ENCODE results near the gene CHST8. TPM values are rescaled to one million over a fixed set of nuclear protein-coding genes. Genes with fewer than 3 reads are reported as not detected.
"Not testable (repeated sequence)": the region's sequence is repeated elsewhere in the genome, so short reads cannot be mapped to it uniquely, and the experiment has no call there.

CHST8 gene
- total and polyA plus RNA-seq, 7 experiments from 2014 or later, result not detected

DNA sequence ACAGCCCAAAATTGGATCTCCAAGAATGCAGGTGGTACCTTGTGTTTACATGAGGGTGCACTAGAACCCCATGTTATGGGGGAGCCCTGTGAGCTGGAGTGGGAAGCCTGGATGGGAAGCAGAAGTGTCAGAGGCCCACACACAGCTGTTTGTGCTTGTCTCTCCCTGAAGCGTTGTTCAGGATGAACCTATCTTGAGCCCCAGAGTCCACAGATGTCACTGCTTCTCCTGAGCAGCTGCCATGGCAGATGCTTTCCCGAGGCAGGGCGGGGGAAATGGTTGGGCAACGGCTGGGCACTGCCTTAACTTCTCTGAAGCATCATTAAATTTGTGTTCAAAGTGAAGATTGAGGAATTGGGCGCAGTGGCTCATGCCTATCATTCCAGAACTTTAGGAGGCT, 17.1 kb upstream of the CHST8 start:
- intact Hi-C loops (cut with micrococcal nuclease), result no loop called here
- H3K9me3 ChIP-seq (ENCODE audit: control insufficient read depth in 2 of 3, low read length in 3 of 3), result peaks cover 0 to 27% (median 5%) of the 10 kb centered on the region in 3 experiments
- H3K4me3 ChIP-seq (ENCODE audit: low read length), result no peak overlapping the region
- CTCF ChIA-PET, result no interaction called here
- H3K27ac Mint-ChIP-seq, result no peak overlapping the region
- H3K4me3 Mint-ChIP-seq, result no peak overlapping the region
- POLR2A ChIA-PET, result no interaction called here
- H3K4me1 Mint-ChIP-seq, result no peaks in the 10 kb centered on the region
- H3K27me3 Mint-ChIP-seq, result peaks cover 0 to 48% (median 32%) of the 10 kb centered on the region in 5 donors
- peaks cover 0 to 11% (median 4%) of the 10 kb centered on the region in 5 donors for H3K36me3 Mint-ChIP-seq
- no peak overlapping the region for H3K27ac ChIP-seq (ENCODE audit: low read depth, low read length)
- DNase-seq (no peak), ATAC-seq (no peak)
- H3K27me3 ChIP-seq (ENCODE audit: control insufficient read depth in 2 of 2, insufficient read depth in 2 of 2, low read length in 2 of 2), result no peaks in the 10 kb centered on the region
- H3K36me3 ChIP-seq (ENCODE audit: control insufficient read depth in 2 of 3, insufficient read depth in 3 of 3, low read length in 3 of 3), result no peaks in the 10 kb centered on the region
- H3K9me3 Mint-ChIP-seq, result peaks cover 7 to 80% (median 21%) of the 10 kb centered on the region in 11 donors
- no peaks in the 10 kb centered on the region for H3K4me1 ChIP-seq (ENCODE audit: control insufficient read depth in 2 of 2, insufficient read depth in 2 of 2, low read length in 2 of 2)

DNA sequence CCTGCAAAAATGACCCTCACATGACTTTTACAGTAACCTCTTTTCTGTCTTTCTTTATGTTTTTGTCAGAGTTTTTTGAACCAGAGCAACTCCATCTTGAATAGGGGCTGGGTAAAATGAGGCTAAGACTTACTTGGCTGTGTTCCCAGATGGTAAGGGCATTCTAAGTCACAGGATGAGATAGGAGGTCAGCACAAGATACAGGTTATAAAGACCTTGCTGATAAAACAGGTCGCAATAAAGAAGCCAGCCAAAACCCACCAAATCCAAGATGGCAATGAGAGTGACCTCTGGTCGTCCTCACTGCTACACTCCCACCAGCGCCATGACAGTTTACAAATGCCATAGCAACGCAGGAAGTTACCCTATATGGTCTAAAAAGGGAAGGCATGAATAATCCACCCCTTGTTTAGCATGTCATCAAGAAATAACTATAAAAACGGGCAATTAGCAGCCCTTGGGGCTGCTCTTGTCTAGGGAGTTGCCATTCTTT, 15.9 kb upstream of the CHST8 start:
- ATAC-seq; CTCF ChIA-PET; H3K4me3 Mint-ChIP-seq; H3K4me1 Mint-ChIP-seq; H3K27ac Mint-ChIP-seq; H3K4me3 ChIP-seq (ENCODE audit: low read length); H3K36me3 ChIP-seq (ENCODE audit: control insufficient read depth in 2 of 3, insufficient read depth in 3 of 3, low read length in 3 of 3); H3K27ac ChIP-seq (ENCODE audit: low read depth, low read length); intact Hi-C loops (cut with micrococcal nuclease); H3K4me1 ChIP-seq (ENCODE audit: control insufficient read depth in 2 of 2, insufficient read depth in 2 of 2, low read length in 2 of 2); DNase-seq; POLR2A ChIA-PET; H3K27me3 ChIP-seq (ENCODE audit: control insufficient read depth in 2 of 2, insufficient read depth in 2 of 2, low read length in 2 of 2): not testable (repeated sequence)
- Mint-ChIP-seq H3K9me3 (peaks cover 15 to 80% (median 29%) of the 10 kb centered on the region in 11 donors), H3K27me3 (peaks cover 0 to 49% (median 32%) of the 10 kb centered on the region in 5 donors), H3K36me3 (peaks cover 0 to 14% (median 4%) of the 10 kb centered on the region in 5 donors)
- H3K9me3 ChIP-seq (ENCODE audit: control insufficient read depth in 2 of 3, low read length in 3 of 3), result peaks cover 0 to 31% (median 5%) of the 10 kb centered on the region in 3 experiments

- no peak for ATAC-seq
- H3K27me3 ChIP-seq (ENCODE audit: control insufficient read depth in 2 of 2, insufficient read depth in 2 of 2, low read length in 2 of 2), result no peaks in the 10 kb centered on the region
- CTCF ChIA-PET, result no interaction called here
- peaks cover 0 to 48% (median 32%) of the 10 kb centered on the region in 5 donors for H3K27me3 Mint-ChIP-seq
- no peak overlapping the region for H3K4me3 ChIP-seq (ENCODE audit: low read length)
- no peak overlapping the region for H3K27ac ChIP-seq (ENCODE audit: low read depth, low read length)
- H3K27ac Mint-ChIP-seq, result no peak overlapping the region
- H3K36me3 Mint-ChIP-seq, result peaks cover 0 to 9% (median 4%) of the 10 kb centered on the region in 5 donors
- no peaks in the 10 kb centered on the region for H3K36me3 ChIP-seq (ENCODE audit: control insufficient read depth in 2 of 3, insufficient read depth in 3 of 3, low read length in 3 of 3)
- no peaks in the 10 kb centered on the region for H3K4me1 ChIP-seq (ENCODE audit: control insufficient read depth in 2 of 2, insufficient read depth in 2 of 2, low read length in 2 of 2)
- peaks cover 10 to 80% (median 27%) of the 10 kb centered on the region in 11 donors for H3K9me3 Mint-ChIP-seq
- no peaks in the 10 kb centered on the region for H3K4me1 Mint-ChIP-seq
- H3K9me3 ChIP-seq (ENCODE audit: control insufficient read depth in 2 of 3, low read length in 3 of 3), result peaks cover 0 to 23% (median 2%) of the 10 kb centered on the region in 3 experiments
- H3K4me3 Mint-ChIP-seq, result no peak overlapping the region
- DNase-seq, result no peak
- POLR2A ChIA-PET, result no interaction called here
- intact Hi-C loops (cut with micrococcal nuclease), result no loop called here
These were observed 15.2 kb upstream of the CHST8 start for GRCh38 chr19:33606556-33606955.

GRCh38 chr19:33609353-33609752, 12.4 kb upstream of the CHST8 start:
- ATAC-seq (no peak), DNase-seq (no peak)
- Histone ChIP-seq H3K9me3 (ENCODE audit: control insufficient read depth in 2 of 3, low read length in 3 of 3) (peaks cover 0 to 7% (median 0%) of the 10 kb centered on the region in 3 experiments), H3K36me3 (ENCODE audit: control insufficient read depth in 2 of 3, insufficient read depth in 3 of 3, low read length in 3 of 3) (no peaks in the 10 kb centered on the region), H3K27ac (ENCODE audit: low read depth, low read length) (no peak overlapping the region), H3K4me3 (ENCODE audit: low read length) (no peak overlapping the region), H3K27me3 (ENCODE audit: control insufficient read depth in 2 of 2, insufficient read depth in 2 of 2, low read length in 2 of 2) (no peaks in the 10 kb centered on the region), H3K4me1 (ENCODE audit: control insufficient read depth in 2 of 2, insufficient read depth in 2 of 2, low read length in 2 of 2) (no peaks in the 10 kb centered on the region)
- Mint-ChIP-seq H3K27ac (no peak overlapping the region), H3K27me3 (peaks cover 0 to 45% (median 21%) of the 10 kb centered on the region in 5 donors), H3K4me1 (no peaks in the 10 kb centered on the region), H3K9me3 (peaks cover 3 to 59% (median 15%) of the 10 kb centered on the region in 11 donors), H3K36me3 (peaks cover 0 to 5% (median 0%) of the 10 kb centered on the region in 5 donors), H3K4me3 (no peak overlapping the region)
- CTCF ChIA-PET, result interaction anchor here (1.0 kb wide), 1 partner anchor 11 kb away, joined by 3 read pairs; no protein-coding TSS in a partner anchor
- POLR2A ChIA-PET, result no interaction called here
- intact Hi-C loops (cut with micrococcal nuclease), result no loop called here

- intact Hi-C loops (cut with micrococcal nuclease), result no loop called here
- Mint-ChIP-seq H3K27me3 (peaks cover 0 to 51% (median 26%) of the 10 kb centered on the region in 5 donors), H3K9me3 (peaks cover 3 to 51% (median 15%) of the 10 kb centered on the region in 11 donors), H3K36me3 (peaks cover 0 to 5% (median 0%) of the 10 kb centered on the region in 5 donors), H3K4me3 (no peak overlapping the region), H3K4me1 (no peaks in the 10 kb centered on the region), H3K27ac (no peak overlapping the region)
- H3K4me1 ChIP-seq (ENCODE audit: control insufficient read depth in 2 of 2, insufficient read depth in 2 of 2, low read length in 2 of 2), result no peaks in the 10 kb centered on the region
- no peaks in the 10 kb centered on the region for H3K36me3 ChIP-seq (ENCODE audit: control insufficient read depth in 2 of 3, insufficient read depth in 3 of 3, low read length in 3 of 3)
- no peak overlapping the region for H3K27ac ChIP-seq (ENCODE audit: low read depth, low read length)
- ChIA-PET POLR2A (no interaction called here), CTCF (no interaction called here)
- no peak overlapping the region for H3K4me3 ChIP-seq (ENCODE audit: low read length)
- no peak for DNase-seq
- ATAC-seq, result no peak
- no peaks in the 10 kb centered on the region for H3K27me3 ChIP-seq (ENCODE audit: control insufficient read depth in 2 of 2, insufficient read depth in 2 of 2, low read length in 2 of 2)
- H3K9me3 ChIP-seq (ENCODE audit: control insufficient read depth in 2 of 3, low read length in 3 of 3), result peaks cover 0 to 7% (median 0%) of the 10 kb centered on the region in 3 experiments
These were observed 11.2 kb upstream of the CHST8 start for GRCh38 chr19:33610588-33610987.

- H3K36me3 Mint-ChIP-seq, result peaks cover 0 to 5% (median 0%) of the 10 kb centered on the region in 5 donors
- no peak for ATAC-seq
- peaks cover 3 to 35% (median 12%) of the 10 kb centered on the region in 11 donors for H3K9me3 Mint-ChIP-seq
- POLR2A ChIA-PET, result no interaction called here
- intact Hi-C loops (cut with micrococcal nuclease), result no loop called here
- peaks cover 0 to 7% (median 0%) of the 10 kb centered on the region in 3 experiments for H3K9me3 ChIP-seq (ENCODE audit: control insufficient read depth in 2 of 3, low read length in 3 of 3)
- peaks cover 0 to 47% (median 17%) of the 10 kb centered on the region in 5 donors for H3K27me3 Mint-ChIP-seq
- CTCF ChIA-PET, result no interaction called here
- H3K36me3 ChIP-seq (ENCODE audit: control insufficient read depth in 2 of 3, insufficient read depth in 3 of 3, low read length in 3 of 3), result no peaks in the 10 kb centered on the region
- DNase-seq, result no peak
- no peak overlapping the region for H3K4me3 Mint-ChIP-seq
- H3K27me3 ChIP-seq (ENCODE audit: control insufficient read depth in 2 of 2, insufficient read depth in 2 of 2, low read length in 2 of 2), result no peaks in the 10 kb centered on the region
- H3K27ac Mint-ChIP-seq, result no peak overlapping the region
- H3K4me1 ChIP-seq (ENCODE audit: control insufficient read depth in 2 of 2, insufficient read depth in 2 of 2, low read length in 2 of 2), result no peaks in the 10 kb centered on the region
- H3K27ac ChIP-seq (ENCODE audit: low read depth, low read length), result no peak overlapping the region
- no peak overlapping the region for H3K4me3 ChIP-seq (ENCODE audit: low read length)
- no peaks in the 10 kb centered on the region for H3K4me1 Mint-ChIP-seq
These were observed 8.7 kb upstream of the CHST8 start for GRCh38 chr19:33612928-33613619.

DNA sequence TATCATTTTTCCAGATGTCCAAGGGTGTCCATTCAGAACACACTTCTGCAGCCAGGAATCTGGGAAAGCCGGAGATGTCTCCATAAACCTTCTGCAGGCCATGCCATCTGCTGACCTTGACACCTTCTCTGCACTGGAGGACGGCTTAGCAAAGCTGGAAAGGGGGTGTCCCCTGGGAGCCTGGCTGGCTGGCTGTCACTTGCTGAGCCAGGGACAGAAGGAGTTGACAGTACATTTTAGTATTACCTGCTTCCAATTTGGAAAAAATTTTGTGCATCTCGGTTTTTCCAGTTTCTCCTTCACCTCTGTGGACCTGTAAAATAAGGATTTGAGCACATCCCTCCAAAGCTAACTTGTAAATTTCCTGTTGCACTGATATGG, 8.1 kb upstream of the CHST8 start:
- Mint-ChIP-seq H3K4me3 (no peak overlapping the region), H3K27me3 (peaks cover 3 to 47% (median 22%) of the 10 kb centered on the region in 5 donors), H3K9me3 (peaks cover 3 to 31% (median 10%) of the 10 kb centered on the region in 11 donors), H3K36me3 (peaks cover 0 to 5% (median 0%) of the 10 kb centered on the region in 5 donors), H3K4me1 (no peaks in the 10 kb centered on the region), H3K27ac (no peak overlapping the region)
- Histone ChIP-seq H3K27ac (ENCODE audit: low read depth, low read length) (no peak overlapping the region), H3K4me1 (ENCODE audit: control insufficient read depth in 2 of 2, insufficient read depth in 2 of 2, low read length in 2 of 2) (no peaks in the 10 kb centered on the region), H3K9me3 (ENCODE audit: control insufficient read depth in 2 of 3, low read length in 3 of 3) (peaks cover 0 to 7% (median 0%) of the 10 kb centered on the region in 3 experiments), H3K36me3 (ENCODE audit: control insufficient read depth in 2 of 3, insufficient read depth in 3 of 3, low read length in 3 of 3) (no peaks in the 10 kb centered on the region), H3K27me3 (ENCODE audit: control insufficient read depth in 2 of 2, insufficient read depth in 2 of 2, low read length in 2 of 2) (no peaks in the 10 kb centered on the region), H3K4me3 (ENCODE audit: low read length) (no peak overlapping the region)
- intact Hi-C loops (cut with micrococcal nuclease), result no loop called here
- CTCF ChIA-PET, result no interaction called here
- DNase-seq (no peak), ATAC-seq (no peak)
- POLR2A ChIA-PET, result no interaction called here

Measured in naive thymus-derived CD4-positive, alpha-beta T cell (primary cell).